IMR-90 (cell line): ENCODE data around the gene NPAS1. TPM values are rescaled to one million over a fixed set of nuclear protein-coding genes. Genes with fewer than 3 reads are reported as not detected.

Experiments
- ATAC-seq: fragments of 200-7000 bp; cut with Tn5 transposase; 2 replicates; pipeline ENCODE4 v1.9.1; 2020; ENCODE audit warnings: low read depth, mild to moderate bottlenecking, moderate library complexity
- BruUV-seq: library from RNA; stranded (reverse); fragments of 400-500 nt; replicated peaks from 2 replicates; lab custom pipeline; 2021; lab: Mats Ljungman, UMichigan
- CTCF ChIA-PET: fragments of 300-600 bp; formaldehyde crosslinking; extraction: SDS; loops from one replicate; lab custom pipeline; 2021; ENCODE audit warnings: antibody characterized with exemption; lab: Yijun Ruan, JAX
- POLR2A ChIA-PET: fragments of 300-600 bp; sonication (Branson Sonifier 250); formaldehyde crosslinking; loops from one replicate; lab custom pipeline; 2022; ENCODE audit warnings: antibody characterized with exemption; ENCODE audit not compliant: unreplicated experiment; lab: Charles Lee
- DNase-seq: peaks from one replicate; pipeline ENCODE4 v3.0.0; 2013
- H2AFZ ChIP-seq: replicated peaks from 2 replicates; pipeline ENCODE3; 2013; ENCODE audit warnings: low read length, mild to moderate bottlenecking; ENCODE audit not compliant: poor library complexity
- H2AK5ac ChIP-seq: 2 replicates; pipeline ENCODE4 v1.6.1; 2013; ENCODE audit warnings: low read depth, low read length, inconsistent platforms
- H2AK9ac ChIP-seq: replicated peaks from 2 replicates; pipeline ENCODE3; 2013; ENCODE audit warnings: mild to moderate bottlenecking, low read depth, low read length, moderate library complexity; ENCODE audit not compliant: poor library complexity
- H2BK120ac ChIP-seq: 2 replicates; pipeline ENCODE4 v1.6.1; 2013; ENCODE audit warnings: low read depth, low read length, inconsistent platforms
- H2BK15ac ChIP-seq: 3 replicates; pipeline ENCODE4 v1.6.1; 2013; ENCODE audit warnings: low read depth, low read length, inconsistent platforms
- H2BK20ac ChIP-seq: 2 replicates; pipeline ENCODE4 v1.6.1; 2013; ENCODE audit warnings: low read depth, mild to moderate bottlenecking, inconsistent platforms, low read length, moderate library complexity
- H2BK5ac ChIP-seq: 2 replicates; pipeline ENCODE4 v1.6.1; 2013; ENCODE audit warnings: mild to moderate bottlenecking, low read depth, low read length, inconsistent platforms; ENCODE audit not compliant: poor library complexity, severe bottlenecking
- H3K14ac ChIP-seq: replicated peaks from 2 replicates; pipeline ENCODE4 v1.6.1; 2013; ENCODE audit warnings: low read depth, low read length, inconsistent platforms
- H3K18ac ChIP-seq: 2 replicates; pipeline ENCODE4 v1.6.1; 2013; ENCODE audit warnings: low read depth, low read length, control low read depth
- H3K23ac ChIP-seq: 2 replicates; pipeline ENCODE4 v1.6.1; 2013; ENCODE audit warnings: low read depth, low read length, inconsistent platforms
- H3K27ac ChIP-seq: 2 replicates; pipeline ENCODE4 v1.5.1; 2013; ENCODE audit warnings: mild to moderate bottlenecking, control low read depth, low read length; ENCODE audit not compliant: insufficient read depth
- H3K27me3 ChIP-seq: 2 replicates; pipeline ENCODE4 v1.6.1; 2013; ENCODE audit warnings: low read length; ENCODE audit not compliant: control insufficient read depth, insufficient read depth
- H3K36me3 ChIP-seq: 2 replicates; pipeline ENCODE4 v1.6.1; 2013; ENCODE audit warnings: low read length, mixed read lengths; ENCODE audit not compliant: control insufficient read depth, insufficient read depth
- H3K4ac ChIP-seq: 2 replicates; pipeline ENCODE4 v1.6.1; 2013; ENCODE audit warnings: low read depth, low read length, inconsistent platforms
- H3K4me1 ChIP-seq: 2 replicates; pipeline ENCODE4 v1.6.1; 2013; ENCODE audit warnings: low read length, mixed read lengths; ENCODE audit not compliant: control insufficient read depth, insufficient read depth
- H3K4me2 ChIP-seq: 2 replicates; pipeline ENCODE4 v1.6.1; 2013; ENCODE audit warnings: low read depth, mild to moderate bottlenecking, control low read depth, low read length, moderate library complexity
- H3K4me3 ChIP-seq: 2 replicates; pipeline ENCODE4 v1.5.1; 2013; ENCODE audit warnings: low read depth, mild to moderate bottlenecking, control low read depth, low read length, moderate library complexity; ENCODE audit not compliant: insufficient read depth
- H3K56ac ChIP-seq: 2 replicates; pipeline ENCODE4 v1.6.1; 2013; ENCODE audit warnings: low read length, inconsistent platforms; ENCODE audit not compliant: insufficient read depth; ENCODE audit errors: extremely low read depth
- H3K79me1 ChIP-seq, 2 experiments: 2 replicates each; pipeline ENCODE4 v1.6.1; 2013; ENCODE audit warnings: low read length in 2 of 2, inconsistent platforms in 1 of 2, low read depth in 1 of 2
- H3K9ac ChIP-seq: 2 replicates; pipeline ENCODE4 v1.6.1; 2013; ENCODE audit warnings: low read depth, low read length, control low read depth
- H3K9me1 ChIP-seq: 2 replicates; pipeline ENCODE4 v1.6.1; 2013; ENCODE audit warnings: low read length, inconsistent platforms; ENCODE audit not compliant: insufficient read depth
- H3K9me3 ChIP-seq: 2 replicates; pipeline ENCODE4 v1.6.1; 2013; ENCODE audit warnings: low read length; ENCODE audit not compliant: control insufficient read depth, insufficient read depth
- H4K20me1 ChIP-seq: 2 replicates; pipeline ENCODE4 v1.6.1; 2013; ENCODE audit warnings: low read length, inconsistent platforms; ENCODE audit not compliant: insufficient read depth
- H4K5ac ChIP-seq: 2 replicates; pipeline ENCODE4 v1.6.1; 2013; ENCODE audit warnings: mild to moderate bottlenecking, low read depth, low read length, control low read depth
- H4K8ac ChIP-seq, 2 experiments: 2 replicates each; pipeline ENCODE4 v1.6.1; 2013; ENCODE audit warnings: low read depth in 2 of 2, low read length in 2 of 2, control low read depth in 1 of 2, inconsistent platforms in 1 of 2
- H4K91ac ChIP-seq: 2 replicates; pipeline ENCODE4 v1.6.1; 2013; ENCODE audit warnings: low read depth, low read length, inconsistent platforms; ENCODE audit not compliant: insufficient read depth
- BHLHE40 ChIP-seq: fragments of 150-350 bp; IDR thresholded peaks from 2 replicates; pipeline ENCODE4 v1.6.1; 2016; ENCODE audit warnings: mild to moderate bottlenecking, low read depth, low read length
- CEBPB ChIP-seq: IDR thresholded peaks from 2 replicates; pipeline ENCODE4 v1.6.1; 2012; ENCODE audit warnings: low read depth, low read length, improper control_type of control experiment
- CHD1 ChIP-seq: IDR thresholded peaks from 2 replicates; pipeline ENCODE4 v1.6.1; 2012; ENCODE audit warnings: low read depth, low read length, improper control_type of control experiment
- CTCF ChIP-seq: conservative IDR thresholded peaks from 2 replicates; pipeline ENCODE4 v1.5.1; 2012; ENCODE audit warnings: mild to moderate bottlenecking, low read depth, low read length, improper control_type of control experiment
- ELK1 ChIP-seq: fragments of 150-350 bp; IDR thresholded peaks from 2 replicates; pipeline ENCODE4 v1.6.1; 2016; ENCODE audit warnings: low read depth, mild to moderate bottlenecking, low read length, moderate library complexity, borderline replicate concordance
- FOS ChIP-seq: fragments of 150-350 bp; IDR thresholded peaks from 2 replicates; pipeline ENCODE4 v1.6.1; 2016; ENCODE audit warnings: low read depth, low read length
- MAFK ChIP-seq: IDR thresholded peaks from 2 replicates; pipeline ENCODE4 v1.6.1; 2012; ENCODE audit warnings: low read depth, low read length, improper control_type of control experiment
- MAZ ChIP-seq: IDR thresholded peaks from 2 replicates; pipeline ENCODE4 v1.6.1; 2012; ENCODE audit warnings: low read depth, mild to moderate bottlenecking, low read length, improper control_type of control experiment, moderate library complexity, borderline replicate concordance
- POLR2A ChIP-seq: IDR thresholded peaks from 2 replicates; pipeline ENCODE4 v1.6.1; 2012; ENCODE audit warnings: mild to moderate bottlenecking, low read depth, low read length
- RAD21 ChIP-seq: IDR thresholded peaks from 2 replicates; pipeline ENCODE4 v1.6.1; 2012; ENCODE audit warnings: low read length, improper control_type of control experiment
- RCOR1 ChIP-seq: IDR thresholded peaks from 2 replicates; pipeline ENCODE4 v1.6.1; 2012; ENCODE audit warnings: mild to moderate bottlenecking, low read length, improper control_type of control experiment; ENCODE audit not compliant: insufficient replicate concordance
- RFX5 ChIP-seq: IDR thresholded peaks from 2 replicates; pipeline ENCODE4 v1.8.0; 2012; ENCODE audit warnings: low read depth, mild to moderate bottlenecking, low read length, moderate library complexity
- SMC3 ChIP-seq: fragments of 150-350 bp; IDR thresholded peaks from 2 replicates; pipeline ENCODE4 v1.6.1; 2016; ENCODE audit warnings: low read depth, mild to moderate bottlenecking, antibody characterized with exemption, low read length, moderate library complexity
- USF2 ChIP-seq: fragments of 150-350 bp; IDR thresholded peaks from 2 replicates; pipeline ENCODE4 v1.6.1; 2017; ENCODE audit warnings: mild to moderate bottlenecking, antibody characterized with exemption, low read length, low read depth
- WGBS, 2 experiments: methylation state at CpG; one replicate each; pipeline versions ENCODE4 v1.1.5 to v1.1.7; 2013; ENCODE audit warnings: missing lambda C conversion rate in 2 of 2; ENCODE audit not compliant: insufficient read length in 1 of 2; ENCODE audit errors: extremely low coverage in 2 of 2; 5-methylcytosine and 5-hydroxymethylcytosine counted together
- dilution Hi-C: fragments of 300-500 bp; cut with HindIII; formaldehyde crosslinking; loops from one replicate; pipeline ENCODE4 v1.14.3; 2018; ENCODE audit warnings: low sequenced_read_pairs; ENCODE audit not compliant: unreplicated experiment
- in situ Hi-C: fragments of 300-500 bp; cut with MboI; formaldehyde crosslinking; loops from 3 replicates; pipeline ENCODE4 v1.14.3; 2019; ENCODE audit warnings: low sequenced_read_pairs, inconsistent platforms, mixed read lengths
- intact Hi-C: fragments of 100-400 bp; cut with micrococcal nuclease; formaldehyde crosslinking; loops from 2 replicates; pipeline ENCODE4 v1.10.0; 2022
- polyA plus RNA-seq, 3 experiments: library from polyadenylated mRNA; depleted of rRNA; stranded (reverse); fragments of >200 nt; gene quantifications; 2 replicates each; pipeline ENCODE4 v1.2.3, GENCODE V29; 2012; ENCODE audit warnings: low replicate concordance in 1 of 3
- total RNA-seq: library from RNA; depleted of rRNA; stranded (reverse); fragments of >200 nt; gene quantifications from 2 replicates; pipeline ENCODE4 v1.2.3, GENCODE V29; 2012

Gene NPAS1
- total and polyA plus RNA-seq, 2 of the 4 experiments (the other 2 are of a cell fraction), result 0.36 to 5.7 TPM

GRCh38 chr19:47037766-47038165, 18.1 kb downstream of the NPAS1 start:
- H3K4ac ChIP-seq, result no peak overlapping the region
- ATAC-seq (no peak), DNase-seq (no peak)
- no peak overlapping the region for H2AK9ac ChIP-seq
- no peak overlapping the region for H3K9ac ChIP-seq
- H2BK15ac ChIP-seq, result no peak overlapping the region
- no peak overlapping the region for H4K91ac ChIP-seq
- TF ChIP-seq ELK1 (no peak), RFX5 (no peak), RCOR1 (no peak), CEBPB (no peak), USF2 (no peak), RAD21 (no peak), CTCF (no peak), POLR2A (no peak), BHLHE40 (no peak), FOS (no peak), MAFK (no peak), SMC3 (no peak), CHD1 (no peak), MAZ (no peak)
- H2BK5ac ChIP-seq, result no peak overlapping the region
- H4K5ac ChIP-seq, result no peak overlapping the region
- no peak overlapping the region for H3K18ac ChIP-seq
- in situ Hi-C loops (no loop called here), intact Hi-C loops (loop anchor here (5.0 kb wide), 1 partner anchor 75 kb away; the partner anchor contains the start of gene ZC3H4), dilution Hi-C loops (no loop called here)
- H3K27ac ChIP-seq, result no peak overlapping the region
- no peak overlapping the region for H2BK120ac ChIP-seq
- no peaks in the 10 kb centered on the region for H3K79me1 ChIP-seq
- no CpG with 5 or more reads among the region's 1 CpG for WGBS, 2 experiments
- no peaks in the 10 kb centered on the region for H3K36me3 ChIP-seq
- BruUV-seq, result no TSS peak
- no peak overlapping the region for H2AFZ ChIP-seq
- no peak overlapping the region for H4K8ac ChIP-seq
- CTCF ChIA-PET, result no interaction called here
- peaks cover 2% of the 10 kb centered on the region for H3K4me1 ChIP-seq
- no peak overlapping the region for H3K56ac ChIP-seq
- H3K4me3 ChIP-seq, result no peak overlapping the region
- peaks cover 5% of the 10 kb centered on the region; the same call in 1 of the 2 replicates for H3K9me1 ChIP-seq
- no peak overlapping the region for H3K23ac ChIP-seq
- H3K9me3 ChIP-seq, result no peaks in the 10 kb centered on the region
- no peaks in the 10 kb centered on the region for H4K20me1 ChIP-seq
- no peak overlapping the region for H3K14ac ChIP-seq
- H2BK20ac ChIP-seq, result no peak overlapping the region
- no peaks in the 10 kb centered on the region for H3K27me3 ChIP-seq
- H2AK5ac ChIP-seq, result no peak overlapping the region
- POLR2A ChIA-PET, result no interaction called here
- H3K4me2 ChIP-seq, result no peak overlapping the region
